SIG-M5 treated with dmso at 0.1 percent for 504 hours (cell line): ENCODE results near the gene ELOVL2.
"Not testable (repeated sequence)": the region's sequence is repeated elsewhere in the genome, so short reads cannot be mapped to it uniquely, and the experiment has no call there.

Source experiments
- DNase-seq: peaks from one replicate; lab custom pipeline; 2025; ENCODE audit not compliant: unreplicated experiment; lab: John Stamatoyannopoulos, UW

Gene ELOVL2, protein sequence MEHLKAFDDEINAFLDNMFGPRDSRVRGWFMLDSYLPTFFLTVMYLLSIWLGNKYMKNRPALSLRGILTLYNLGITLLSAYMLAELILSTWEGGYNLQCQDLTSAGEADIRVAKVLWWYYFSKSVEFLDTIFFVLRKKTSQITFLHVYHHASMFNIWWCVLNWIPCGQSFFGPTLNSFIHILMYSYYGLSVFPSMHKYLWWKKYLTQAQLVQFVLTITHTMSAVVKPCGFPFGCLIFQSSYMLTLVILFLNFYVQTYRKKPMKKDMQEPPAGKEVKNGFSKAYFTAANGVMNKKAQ

DNA sequence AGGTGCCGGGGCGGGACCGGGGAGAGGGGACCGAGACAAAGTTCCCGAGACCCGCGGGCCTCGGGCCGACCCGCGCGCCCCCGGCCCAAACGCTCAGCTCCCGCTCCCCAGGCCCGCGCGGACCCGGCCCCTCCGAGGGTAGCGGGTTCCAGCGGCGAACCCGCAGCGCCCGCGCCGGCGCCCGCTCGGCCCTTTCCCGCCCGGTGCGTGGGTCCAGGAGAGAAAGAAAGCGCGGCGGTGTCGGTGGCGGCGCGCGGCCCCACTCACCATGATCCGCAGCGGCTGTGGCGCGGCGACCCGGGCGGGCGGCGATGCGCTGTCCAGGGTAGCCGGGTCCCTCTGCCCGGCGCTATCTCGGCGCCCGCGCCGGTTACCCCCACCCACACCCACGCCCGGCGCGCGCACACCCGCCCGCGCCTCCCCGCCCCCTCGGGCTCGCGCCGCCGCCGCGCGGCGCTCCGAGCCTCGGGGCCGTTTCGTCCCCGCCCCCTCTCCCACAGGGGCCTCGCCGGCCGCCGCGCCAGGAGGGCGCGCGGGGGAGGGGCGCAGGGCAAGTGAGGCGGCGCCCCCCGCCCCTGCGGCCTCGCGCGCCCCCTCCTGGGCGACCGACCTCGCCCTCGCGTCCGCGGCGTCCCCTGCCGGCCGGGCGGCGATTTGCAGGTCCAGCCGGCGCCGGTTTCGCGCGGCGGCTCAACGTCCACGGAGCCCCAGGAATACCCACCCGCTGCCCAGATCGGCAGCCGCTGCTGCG, at the start of gene ELOVL2:
Gene ELOVL2 (minus strand): TSS at position 345 of the 751 bp plus-strand sequence. CDS start 75 bp downstream, at position 270.
- no peak for DNase-seq

DNA sequence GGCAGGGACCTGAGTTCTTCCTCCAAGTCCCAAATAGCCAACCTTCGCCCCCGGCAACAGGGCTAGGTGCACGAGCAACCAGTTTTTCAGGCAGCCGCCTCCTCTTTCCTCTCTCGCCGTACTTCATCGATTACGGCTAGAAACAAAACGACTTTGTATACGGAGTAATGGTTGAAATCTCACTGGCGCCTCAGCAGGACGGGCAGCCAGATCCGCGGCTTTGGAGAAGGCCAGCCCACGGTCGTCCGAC, 49.2 kb upstream of the ELOVL2 start:
- DNase-seq: no peak

DNA sequence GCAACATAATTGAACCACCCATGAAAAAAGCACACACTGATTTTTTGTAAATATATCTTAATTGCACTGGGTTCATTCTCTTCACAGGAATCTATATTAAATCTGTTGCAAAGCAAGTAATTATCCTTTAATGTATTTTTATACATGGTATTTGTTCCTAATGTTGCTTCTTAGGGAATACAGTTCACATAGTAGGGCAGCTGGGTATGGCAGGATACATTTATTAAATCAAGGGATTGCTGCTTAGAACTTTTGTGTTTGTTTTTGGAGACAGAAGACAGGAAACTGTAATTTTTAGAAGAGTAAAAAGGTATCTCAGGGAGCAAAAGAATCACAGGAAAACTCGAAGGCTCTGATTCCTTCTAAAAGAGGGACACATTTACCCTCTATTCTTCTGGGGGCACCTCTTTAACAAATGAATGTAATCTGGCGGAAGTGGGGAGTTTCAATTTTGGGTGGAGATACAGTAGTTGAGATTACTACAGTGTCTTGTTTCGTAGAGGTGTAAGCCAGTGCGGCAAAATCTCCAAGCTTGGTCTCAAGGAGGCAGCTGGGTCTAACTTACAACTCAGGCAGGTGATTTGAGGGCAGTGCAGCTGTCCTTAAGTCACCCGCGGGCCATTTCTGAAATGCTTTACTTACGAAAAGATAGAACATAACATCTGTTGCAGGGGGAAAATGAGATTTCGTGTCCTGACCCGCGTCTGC, 48.7 kb upstream of the ELOVL2 start:
- DNase-seq: peak; percentile 60

DNA sequence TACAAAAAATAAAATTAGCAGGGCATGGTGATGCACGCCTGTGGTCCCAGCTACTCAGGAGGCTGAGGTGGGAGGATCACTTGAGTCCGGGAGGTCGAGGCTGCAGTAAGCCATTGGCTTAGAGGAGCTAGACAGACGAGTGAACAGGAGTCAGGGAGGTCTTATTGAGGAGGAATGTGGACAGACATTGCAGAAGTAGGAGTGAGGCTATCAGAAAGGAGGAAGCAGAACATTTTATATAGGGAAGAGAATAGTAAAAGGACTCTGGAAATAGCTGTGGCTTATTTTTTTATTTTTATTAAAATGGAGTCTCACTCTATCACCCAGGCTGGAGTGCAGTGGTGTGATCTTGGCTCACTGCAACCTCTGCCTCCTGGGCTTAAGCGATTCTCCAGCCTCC, 47.0 kb upstream of the ELOVL2 start:
- DNase-seq: peak; percentile 34

DNA sequence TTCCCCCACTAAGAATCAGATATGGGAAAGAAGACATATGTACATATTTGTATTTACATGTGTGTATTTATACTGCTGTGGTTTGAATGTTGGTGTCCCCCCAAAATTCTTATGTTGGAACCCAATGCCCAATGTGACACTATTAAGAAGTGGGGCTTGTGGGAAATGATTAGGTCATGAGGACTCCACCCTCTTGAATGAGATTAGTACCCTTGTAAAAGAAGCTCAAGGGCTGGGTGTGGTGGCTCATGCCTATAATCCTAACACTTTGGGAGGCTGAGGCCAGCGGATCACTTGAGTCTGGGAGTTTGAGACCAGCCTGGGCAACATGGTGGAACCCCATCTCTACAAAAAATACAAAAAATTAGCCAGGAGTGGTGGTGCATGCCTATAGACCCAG, 45.6 kb upstream of the ELOVL2 start:
- DNase-seq: no peak

DNA sequence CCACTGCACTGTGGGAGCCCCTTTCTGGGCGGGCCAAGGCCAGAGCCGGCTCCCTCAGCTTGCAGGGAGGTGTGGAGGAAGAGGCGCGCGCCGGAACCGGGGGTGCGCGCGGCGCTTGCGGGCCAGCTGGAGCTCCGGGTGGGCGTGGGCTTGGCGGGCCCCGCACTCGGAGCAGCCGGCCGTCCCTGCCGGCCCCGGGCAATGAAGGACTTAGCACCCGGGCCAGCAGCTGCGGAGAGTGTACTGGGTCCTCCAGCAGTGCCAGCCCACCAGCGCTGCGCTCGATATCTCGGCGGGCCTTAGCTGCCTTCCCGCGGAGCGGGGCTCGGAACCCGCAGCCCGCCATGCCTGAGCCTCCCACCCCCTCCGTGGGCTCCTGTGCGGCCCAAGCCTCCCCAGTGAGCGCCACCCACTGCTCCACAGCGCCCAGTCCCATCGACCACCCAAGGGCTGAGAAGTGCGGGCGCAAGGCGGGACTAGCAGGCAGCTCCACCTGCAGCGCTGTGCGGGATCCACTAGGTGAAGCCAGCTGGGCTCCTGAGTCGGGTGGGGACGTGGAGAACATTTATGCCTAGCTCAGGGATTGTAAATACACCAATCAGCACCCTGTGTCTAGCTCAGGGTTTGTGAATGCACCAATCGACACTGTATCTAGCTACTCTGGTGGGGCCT, 43.2 kb upstream of the ELOVL2 start:
- DNase-seq: not testable (repeated sequence)

DNA sequence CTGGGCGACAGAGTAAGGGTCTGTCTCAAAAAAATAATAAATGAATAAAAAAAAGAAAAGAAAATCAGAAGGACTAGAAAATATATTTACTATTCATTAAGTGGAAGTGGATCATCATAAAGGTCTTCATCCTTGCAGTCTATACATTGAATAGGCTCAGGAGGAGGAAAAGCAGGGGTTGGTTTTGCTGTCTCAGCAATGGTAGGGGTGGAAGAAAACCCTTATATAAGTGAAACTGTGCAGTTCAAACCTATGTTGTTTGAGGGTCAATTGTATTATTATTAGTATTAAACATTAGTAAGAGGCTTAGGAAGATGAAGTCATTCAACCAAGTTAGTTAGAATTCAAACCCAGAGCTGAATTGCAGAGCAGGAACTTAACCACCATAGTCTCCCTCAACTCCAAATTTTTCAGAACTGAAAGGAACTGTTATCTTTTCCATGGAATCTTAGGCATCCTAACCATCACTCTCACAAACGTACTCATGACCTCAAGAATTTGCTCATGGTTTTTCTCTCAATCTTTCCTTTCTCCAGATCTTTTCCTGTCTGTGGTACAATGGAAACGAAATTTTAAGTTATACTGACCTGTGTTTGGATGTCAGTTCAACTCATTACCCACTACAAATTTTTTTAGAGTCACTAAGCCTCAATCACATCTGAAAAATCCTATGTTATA, 41.8 kb upstream of the ELOVL2 start:
- no peak for DNase-seq

DNA sequence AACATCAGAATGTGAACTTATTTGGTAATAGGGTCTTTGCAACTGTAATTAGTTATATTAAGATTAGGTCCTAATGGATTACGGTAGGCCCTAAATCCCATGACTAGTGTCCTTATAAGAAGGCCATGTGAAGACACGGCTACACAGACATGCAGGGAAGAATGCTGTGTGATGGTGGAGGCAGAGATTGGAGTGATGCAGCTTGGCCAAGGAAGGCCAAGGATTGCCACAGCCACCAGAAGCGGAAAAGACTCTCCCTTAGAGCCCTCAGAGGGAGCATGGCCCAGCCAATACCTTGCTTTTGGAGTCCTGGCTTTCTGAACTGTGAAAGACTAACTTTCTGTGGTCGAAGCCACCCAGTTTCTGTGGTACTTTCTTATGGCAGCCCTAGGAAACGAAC, 39.9 kb upstream of the ELOVL2 start:
- DNase-seq: no peak

DNA sequence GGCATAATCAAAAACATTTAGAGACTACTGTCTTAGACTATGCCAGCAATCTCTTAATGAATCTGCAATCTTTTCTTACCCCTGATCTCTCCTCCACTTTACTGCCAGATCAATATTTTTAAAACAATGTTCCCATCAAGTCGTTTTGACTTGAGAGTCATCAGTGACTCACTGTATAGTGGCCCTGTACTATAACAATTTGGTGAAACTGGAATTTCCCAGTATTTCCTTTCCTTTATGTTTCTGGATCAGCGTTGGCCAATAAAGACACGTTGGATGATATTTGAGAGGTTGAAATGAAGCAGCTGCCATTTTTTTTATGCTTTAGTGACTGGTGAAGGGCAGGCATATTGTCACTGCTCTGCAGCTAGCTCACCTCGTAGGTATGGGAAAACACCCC, 39.4 kb upstream of the ELOVL2 start:
- DNase-seq: no peak

DNA sequence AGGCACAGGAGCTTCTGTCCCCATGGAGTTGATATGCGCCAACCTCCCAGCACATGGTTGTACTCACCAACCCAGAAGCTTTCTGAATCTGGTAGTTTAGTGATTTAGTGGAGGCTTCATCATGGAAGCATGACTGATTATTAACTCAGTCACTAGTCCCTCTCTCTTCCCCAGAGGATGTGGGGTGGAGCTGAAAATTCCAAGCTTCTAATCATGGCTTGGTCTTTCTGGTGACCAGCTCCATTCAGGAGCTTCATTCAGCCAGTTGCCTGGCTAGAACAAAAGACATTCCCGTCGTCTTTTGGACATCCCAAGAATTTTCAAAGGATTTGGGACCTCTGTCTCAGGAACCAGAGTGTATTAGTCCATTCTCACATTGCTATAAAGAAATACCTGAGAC, 36.2 kb upstream of the ELOVL2 start:
- DNase-seq: no peak

DNA sequence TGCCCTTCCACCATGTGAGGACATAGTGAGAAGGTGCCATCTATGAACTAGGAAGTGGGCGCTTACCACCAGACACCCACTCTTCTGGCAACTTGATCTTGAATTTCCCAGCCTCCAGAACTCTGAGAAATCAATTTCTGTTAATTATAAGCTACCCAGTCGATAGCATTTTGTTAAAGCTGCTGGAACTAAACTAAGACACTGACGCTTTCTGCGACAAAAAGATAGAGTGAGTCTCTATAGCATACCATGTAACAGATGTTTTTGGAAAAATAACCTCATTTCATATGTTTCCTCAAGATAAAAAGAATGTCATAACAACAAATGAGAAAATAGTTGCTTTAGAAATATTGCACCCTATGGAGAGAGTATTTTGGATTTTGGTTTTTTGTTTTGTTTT, 34.2 kb upstream of the ELOVL2 start:
- no peak for DNase-seq

DNA sequence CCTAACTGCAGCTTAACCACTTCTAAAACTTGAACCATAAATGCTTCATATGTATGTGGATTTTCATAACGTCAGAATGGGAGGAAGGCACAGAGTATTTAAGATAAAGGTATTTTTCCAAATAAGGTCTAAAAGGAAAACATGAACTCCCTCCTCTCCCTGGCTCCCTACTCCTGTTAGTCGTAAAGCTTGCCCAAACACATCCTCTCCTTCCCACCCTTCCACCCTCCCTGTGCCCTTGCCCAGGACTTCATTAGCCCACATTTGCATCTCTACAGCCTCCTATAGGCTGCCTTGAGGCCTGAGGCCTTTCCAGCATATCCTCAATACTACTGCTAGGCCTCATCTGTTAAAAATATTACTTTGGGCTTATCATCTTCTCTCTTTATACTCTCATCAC, 32.4 kb upstream of the ELOVL2 start:
- DNase-seq: no peak

DNA sequence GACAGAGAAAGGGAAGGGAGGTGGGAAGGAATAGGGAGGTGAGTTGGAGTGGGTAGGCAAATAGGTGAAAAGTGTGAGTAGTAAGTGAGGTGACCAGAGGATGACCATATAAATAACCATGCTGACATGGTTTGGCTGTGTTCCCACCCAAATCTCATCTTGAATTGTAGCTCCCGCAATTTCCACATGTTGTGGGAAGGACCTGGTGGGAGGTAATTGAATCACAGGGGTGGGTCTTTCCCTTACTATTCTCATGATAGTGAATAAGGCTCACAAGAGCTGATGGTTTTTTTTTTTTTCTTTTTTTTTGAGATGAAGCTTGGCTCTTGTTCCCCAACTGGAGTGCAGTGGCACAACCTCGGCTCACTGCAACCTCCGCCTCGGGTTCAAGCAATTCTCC, 28.0 kb upstream of the ELOVL2 start:
- DNase-seq: no peak

DNA sequence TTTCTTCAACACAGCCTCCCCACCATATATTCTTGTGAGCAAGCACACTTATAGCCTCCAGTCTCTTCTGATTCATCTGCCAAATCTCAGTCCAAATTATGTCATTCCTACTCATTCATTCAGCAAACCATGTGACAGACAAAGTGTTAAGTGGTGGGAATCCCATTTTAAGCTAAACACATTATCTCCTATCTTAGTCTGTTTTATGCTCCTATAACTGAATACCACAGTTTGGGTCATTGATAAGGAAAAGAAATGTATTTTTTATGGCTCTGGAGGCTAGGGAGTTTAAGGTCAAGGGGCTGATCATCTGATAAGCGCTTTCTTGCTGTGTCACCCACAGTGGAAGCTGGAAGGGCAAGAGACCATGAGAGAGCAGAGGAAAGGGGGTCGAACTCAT, 25.7 kb upstream of the ELOVL2 start:
- no peak for DNase-seq

DNA sequence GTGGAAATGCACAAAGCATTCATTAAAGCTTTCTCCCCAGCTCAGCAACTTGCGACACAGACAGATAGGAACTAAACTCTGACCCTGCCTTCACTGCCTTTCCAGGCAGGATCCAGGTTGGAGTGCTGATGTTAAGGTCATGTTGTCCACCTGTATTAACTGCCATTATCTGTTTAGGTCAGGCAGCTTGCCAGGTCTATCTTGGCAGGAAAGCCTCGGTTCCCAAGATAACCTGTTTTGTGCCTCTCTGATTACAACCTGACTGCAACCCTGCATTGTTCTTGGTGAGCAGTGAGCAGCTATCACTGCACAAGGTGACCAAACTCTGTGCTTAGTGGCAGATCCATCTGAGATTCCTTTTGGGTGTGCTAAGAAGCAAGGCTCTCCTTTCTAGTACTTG, 23.2 kb upstream of the ELOVL2 start:
- no peak for DNase-seq

DNA sequence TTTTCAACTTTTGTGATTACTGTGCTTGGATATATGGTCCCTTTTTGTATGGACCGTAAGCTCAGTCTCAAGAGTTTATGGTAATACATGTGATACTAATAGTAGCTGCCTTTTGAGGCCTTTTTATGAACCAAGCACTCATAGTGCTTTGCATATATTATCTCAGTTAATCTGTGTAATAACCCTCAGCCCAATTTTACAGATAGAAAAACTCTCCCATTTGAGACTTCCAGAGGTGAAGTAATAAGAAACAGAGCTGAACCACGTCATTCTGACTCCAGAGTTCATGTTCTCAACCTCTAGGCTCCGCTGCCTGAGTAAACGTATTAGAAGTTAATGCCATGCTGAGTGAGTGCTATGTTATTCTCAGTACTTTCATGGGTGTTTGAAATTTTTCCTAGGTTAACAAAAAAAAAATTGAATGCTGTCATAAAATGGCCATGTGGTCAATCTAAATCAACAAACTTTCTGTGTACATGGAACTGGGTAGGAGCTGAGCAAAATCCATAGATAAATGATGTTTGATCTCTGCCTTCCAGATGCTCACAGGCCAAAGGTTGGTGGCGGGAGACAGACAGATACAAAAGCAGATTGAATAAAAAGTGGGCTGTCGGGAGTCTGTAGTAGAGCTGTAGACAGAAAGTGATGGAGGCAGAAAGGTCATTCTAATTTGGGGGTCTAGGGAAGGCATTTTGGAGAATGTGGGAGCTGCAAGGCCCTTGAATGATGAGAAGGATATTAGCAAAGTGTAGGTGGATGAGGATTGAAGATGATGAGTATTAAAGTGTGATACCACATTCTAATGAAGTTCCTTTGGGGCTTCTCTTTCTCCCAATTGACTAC, 22.6 kb upstream of the ELOVL2 start:
- no peak for DNase-seq

DNA sequence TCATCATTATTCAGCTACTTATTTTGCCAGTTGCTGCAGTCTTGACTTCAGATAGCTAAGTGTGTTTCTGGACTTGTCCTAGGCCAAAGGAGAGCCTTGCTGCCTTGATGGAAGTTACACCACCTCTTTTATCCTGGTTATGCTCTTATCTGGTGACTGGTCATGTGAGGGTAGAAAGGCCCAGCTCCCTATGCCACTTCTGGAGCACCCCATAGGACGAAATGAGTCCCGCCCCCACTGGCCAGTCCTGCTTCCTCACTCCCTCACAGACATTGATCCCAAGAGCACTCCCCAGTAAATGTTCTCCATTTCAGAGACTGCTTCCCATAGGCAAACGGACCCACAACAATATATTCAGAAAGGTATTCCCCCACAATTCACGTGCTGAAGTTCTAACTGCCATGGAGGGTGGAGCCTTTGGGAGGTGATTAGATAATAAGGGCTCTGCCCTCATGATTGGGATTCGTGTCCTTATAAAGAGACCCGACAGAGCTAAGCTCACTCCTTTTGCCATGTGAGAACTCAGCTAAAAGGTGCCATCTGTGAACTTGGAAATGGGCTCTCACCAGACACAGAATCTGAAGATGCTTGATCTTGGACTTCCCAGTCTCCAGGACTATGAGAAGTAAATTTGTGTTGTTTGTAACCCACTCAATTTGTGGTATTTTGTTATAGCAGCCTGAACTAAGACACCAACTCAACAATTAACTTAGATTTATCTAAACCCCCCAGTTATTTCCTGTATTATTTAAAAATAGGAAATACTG, 21.5 kb upstream of the ELOVL2 start:
- no peak for DNase-seq

DNA sequence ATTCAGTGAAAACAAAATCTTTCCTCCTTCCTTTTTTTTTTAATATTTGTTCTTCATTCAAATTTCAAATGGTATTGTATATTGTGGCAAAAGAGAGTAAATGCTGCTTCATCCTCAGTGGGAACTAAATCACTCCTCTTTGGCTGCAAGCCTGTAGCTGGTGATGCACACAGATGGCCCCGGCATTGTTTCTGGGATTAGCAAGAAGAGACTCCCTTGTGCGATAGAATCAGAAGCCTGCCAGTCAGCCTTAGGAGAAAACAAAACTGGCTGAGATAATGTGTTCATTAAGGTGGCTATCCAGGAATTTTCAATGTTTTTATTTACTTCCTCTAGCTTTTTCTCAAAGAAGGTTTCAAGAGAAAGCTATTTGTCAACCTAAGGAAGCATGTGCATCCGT, 20.7 kb upstream of the ELOVL2 start:
- no peak for DNase-seq

DNA sequence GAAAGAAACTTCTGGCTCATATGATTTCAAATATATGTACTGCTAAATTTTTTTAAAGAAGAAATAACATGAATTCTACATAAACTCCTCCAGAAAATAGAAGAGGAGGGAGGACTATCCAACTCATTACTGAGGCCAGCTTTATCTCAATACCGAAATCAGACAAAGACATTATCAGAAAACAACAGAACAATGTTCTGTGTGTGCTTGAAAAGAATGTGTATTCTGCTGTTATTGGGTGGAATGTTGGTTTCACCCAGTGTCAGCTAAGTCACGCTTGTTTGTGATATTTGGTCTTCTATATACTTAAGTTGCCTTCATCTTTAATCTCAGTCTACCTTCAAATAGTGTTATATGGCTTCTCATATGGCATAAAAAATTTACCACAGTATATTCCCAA, 18.6 kb upstream of the ELOVL2 start:
- no peak for DNase-seq

DNA sequence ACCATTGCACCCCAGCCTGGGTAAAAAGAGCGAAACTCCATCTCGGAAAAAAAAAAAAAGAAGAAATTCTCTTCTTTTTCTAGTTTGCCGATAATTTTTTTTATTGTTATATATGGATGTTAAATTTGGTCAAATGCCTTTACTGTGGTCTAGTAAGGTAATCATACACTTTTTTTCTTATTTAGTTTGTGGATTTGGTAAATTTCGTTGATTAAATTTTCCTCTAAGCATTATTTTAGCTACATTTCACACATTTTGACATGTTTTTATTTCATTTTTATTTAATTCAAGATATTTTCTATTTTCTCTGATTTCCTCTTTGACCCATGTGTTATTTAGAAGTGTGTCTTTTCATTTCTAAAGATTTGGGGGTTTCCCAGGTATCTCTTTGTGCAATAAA, 18.0 kb upstream of the ELOVL2 start:
- no peak for DNase-seq
